K562 (cell line): ENCODE results near the gene ATP6V0E2. TPM values are rescaled to one million over a fixed set of nuclear protein-coding genes. Genes with fewer than 3 reads are reported as not detected.

ENCODE experiments used
- CCAR2 ChIP-seq: fragments of 200-400 bp; formaldehyde crosslinking; IDR thresholded peaks from 2 replicates; pipeline ENCODE4 v1.6.1; 2017; ENCODE audit warnings: mild to moderate bottlenecking, low read depth, low read length
- GABPB1 ChIP-seq: sonication (generic); formaldehyde crosslinking; IDR thresholded peaks from 2 replicates; pipeline ENCODE4 v1.8.0; 2022; ENCODE audit warnings: mild to moderate bottlenecking, missing genetic modification reagents
- HINFP ChIP-seq: fragments of 450-650 bp; conservative IDR thresholded peaks from 2 replicates; pipeline ENCODE4 v1.6.1; 2016; ENCODE audit warnings: missing genetic modification characterization, low read depth, mild to moderate bottlenecking, control low read depth, missing compliant biosample characterization
- JUND ChIP-seq, 2 experiments: IDR thresholded peaks; 2 replicates in 1 of 2; 3 replicates in 1 of 2; pipeline ENCODE4 v1.6.1; 2011; ENCODE audit warnings: borderline replicate concordance in 2 of 2, low read depth in 2 of 2, low read length in 2 of 2, improper control_type of control experiment in 1 of 2, missing biosample characterization in 1 of 2, missing genetic modification characterization in 1 of 2, missing genetic modification reagents in 1 of 2
- MAFG ChIP-seq: fragments of 450-650 bp; conservative IDR thresholded peaks from 2 replicates; pipeline ENCODE4 v1.6.1; 2016; ENCODE audit warnings: missing genetic modification characterization, missing compliant biosample characterization
- NEUROD1 ChIP-seq: fragments of 150-350 bp; IDR thresholded peaks from 2 replicates; pipeline ENCODE4 v1.6.1; 2014; ENCODE audit warnings: borderline replicate concordance, low read length, low read depth; ENCODE audit not compliant: partially characterized antibody
- NFE2 ChIP-seq: IDR thresholded peaks from 2 replicates; pipeline ENCODE4 v1.6.1; 2014; ENCODE audit warnings: antibody characterized with exemption, low read depth
- PRPF4 ChIP-seq: fragments of 200-400 bp; formaldehyde crosslinking; IDR thresholded peaks from one replicate; pipeline ENCODE4 v1.6.1; 2017; ENCODE audit warnings: low read length, low read depth, mild to moderate bottlenecking; ENCODE audit not compliant: insufficient read depth, poor library complexity, severe bottlenecking
- RAD21 ChIP-seq, 2 experiments: fragments of 250-450 bp in 1 of 2; fragments of 450-650 bp in 1 of 2; sonication (Bioruptor Pico) in 1 of 2; formaldehyde crosslinking in 1 of 2; IDR thresholded peaks in 1 of 2; conservative IDR thresholded peaks in 1 of 2; 2 replicates each; pipeline versions ENCODE4 v1.4.0 to v1.8.0; 2020 to 2022; ENCODE audit warnings: mild to moderate bottlenecking in 2 of 2, moderate library complexity in 1 of 2
- RCOR1 ChIP-seq, 2 experiments: IDR thresholded peaks; 2 replicates each; pipeline ENCODE4 v1.6.1; 2012; ENCODE audit warnings: low read depth in 2 of 2, low read length in 2 of 2, borderline replicate concordance in 1 of 2, improper control_type of control experiment in 1 of 2
- SIRT6 ChIP-seq: IDR thresholded peaks from one replicate; pipeline ENCODE4 v1.6.1; 2012; ENCODE audit warnings: low read depth, mild to moderate bottlenecking, control low read depth, inconsistent platforms, low read length, moderate library complexity
- SMARCA4 ChIP-seq: fragments of 450-650 bp; IDR thresholded peaks from 2 replicates; pipeline ENCODE4 v1.6.1; 2016
- SPI1 ChIP-seq: IDR thresholded peaks from 2 replicates; pipeline ENCODE4 v1.6.1; 2011; ENCODE audit warnings: low read depth, low read length, control low read depth, borderline replicate concordance
- TEAD4 ChIP-seq, 2 experiments: sonication (generic) in 1 of 2; formaldehyde crosslinking in 1 of 2; IDR thresholded peaks; 2 replicates each; pipeline versions ENCODE4 v1.6.1 to v1.8.0; 2012 to 2022; ENCODE audit warnings: borderline replicate concordance in 1 of 2, inconsistent platforms in 1 of 2, low read length in 1 of 2, mild to moderate bottlenecking in 1 of 2, missing genetic modification reagents in 1 of 2
- TFAP4 ChIP-seq: sonication (generic); formaldehyde crosslinking; IDR thresholded peaks from 2 replicates; pipeline ENCODE4 v1.8.0; 2022; ENCODE audit warnings: missing genetic modification reagents, mild to moderate bottlenecking, moderate library complexity, borderline replicate concordance
- ZBTB7A ChIP-seq: IDR thresholded peaks from 2 replicates; pipeline ENCODE4 v1.6.1; 2011; ENCODE audit warnings: low read depth, mild to moderate bottlenecking, low read length, moderate library complexity, borderline replicate concordance; ENCODE audit not compliant: control insufficient read depth
- ZFX ChIP-seq: sonication (generic); formaldehyde crosslinking; IDR thresholded peaks from 2 replicates; pipeline ENCODE4 v1.8.0; 2022; ENCODE audit warnings: mild to moderate bottlenecking, missing genetic modification reagents, moderate library complexity
- polyA plus RNA-seq, 8 experiments: library from polyadenylated mRNA; depleted of rRNA in 4 of 8; stranded (reverse) in 5 of 8; unstranded in 3 of 8; fragments of >200 nt; fragmentation: Nextera tagmentation in 2 of 8; fragmentation: Illumina TruSeq in 1 of 8; extraction: Ambion mirVana in 2 of 8; extraction: Trizol in 1 of 8; gene quantifications; 2 replicates each; pipeline versions ENCODE4 v1.2.1 to v1.2.3, GENCODE V29; 2011 to 2014; ENCODE audit warnings: inconsistent platforms in 1 of 8, missing spikeins in 1 of 8
- total RNA-seq, 7 experiments: library from RNA; depleted of rRNA in 6 of 7; stranded (reverse); fragments of >200 nt in 6 of 7; fragmentation: Illumina TruSeq in 2 of 7; extraction: Trizol in 2 of 7; gene quantifications; 2 replicates each; pipeline versions ENCODE4 v1.2.1 to v1.2.3, GENCODE V29; 2011 to 2021; ENCODE audit warnings: low replicate concordance in 1 of 7
- TF ChIP-seq, protein P1 (sequence below): fragments of 200-800 bp; sonication (Bioruptor generic); IDR thresholded peaks from 2 replicates; pipeline ENCODE4 v1.6.1; 2017; ENCODE audit warnings: missing genetic modification characterization, missing compliant biosample characterization

Gene ATP6V0E2
- total and polyA plus RNA-seq, 9 of the 15 experiments (the other 6 are each of a cell fraction or from before 2014, with no cell fraction given): 0.55 to 18.5 (median 10.9) TPM

DNA sequence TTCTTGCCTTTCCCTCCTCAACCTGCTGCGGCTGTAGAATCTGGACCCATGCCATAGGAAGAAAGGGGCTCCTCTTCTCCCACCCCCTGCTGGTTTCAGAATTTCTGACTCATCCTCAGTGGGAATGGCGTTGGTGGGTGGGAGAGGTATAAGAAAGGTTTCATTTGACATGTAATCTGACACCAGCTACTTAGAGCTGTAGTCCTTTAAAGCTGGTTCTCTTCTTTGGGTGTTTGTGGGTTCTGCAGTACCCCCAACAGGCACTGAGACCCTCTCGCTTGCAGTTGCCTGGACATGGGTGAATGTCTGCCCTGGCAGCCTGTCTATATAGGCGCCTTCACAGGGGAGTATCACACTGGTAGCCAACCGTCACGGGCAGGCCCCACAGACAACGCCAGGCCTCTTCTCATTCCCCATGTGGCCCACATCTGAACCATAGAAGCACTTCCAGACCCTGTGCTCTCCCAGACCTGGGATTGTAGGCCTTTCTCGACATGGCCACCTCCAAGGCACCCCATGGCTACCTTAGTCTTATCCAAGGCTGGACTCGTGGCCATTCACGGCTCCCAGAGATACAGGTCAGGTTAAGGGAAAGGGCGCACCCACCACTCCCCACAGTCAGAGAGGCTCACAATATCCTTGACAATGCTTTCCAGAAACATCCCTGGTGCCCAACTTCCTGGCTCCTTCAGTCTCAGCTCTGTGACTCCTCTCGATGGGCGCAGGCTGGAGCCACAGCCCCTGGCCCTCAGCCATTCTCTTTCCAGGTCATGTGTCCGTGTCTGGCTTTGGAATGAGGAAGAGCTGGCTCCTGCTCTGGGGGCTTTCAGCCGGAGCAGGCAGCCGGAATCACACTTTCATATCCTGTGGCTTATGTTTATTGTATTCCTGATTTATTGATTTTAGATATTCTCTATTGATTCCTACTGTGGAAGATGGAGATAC lies 18.1 kb upstream of the ATP6V0E2 start (continued):
- TF ChIP-seq TFAP4 (CRISPR knock-in tag): peak; percentile 15; the same call in 1 of the 2 replicates
- peak; percentile 20 for TF ChIP-seq NEUROD1
- TF ChIP-seq NFE2: peak; percentile 38; the same call in 1 of the 2 replicates
- peak; percentile 42; the same call in 1 of the 2 replicates for TF ChIP-seq TEAD4 (IDR thresholded peaks at IDR 0.05; ENCODE audit: low read length)
- TF ChIP-seq TEAD4 (CRISPR knock-in tag; IDR thresholded peaks at IDR 0.05; ENCODE audit: borderline replicate concordance): no peak
- no peak for TF ChIP-seq CCAR2
- TF ChIP-seq, protein P1, sequence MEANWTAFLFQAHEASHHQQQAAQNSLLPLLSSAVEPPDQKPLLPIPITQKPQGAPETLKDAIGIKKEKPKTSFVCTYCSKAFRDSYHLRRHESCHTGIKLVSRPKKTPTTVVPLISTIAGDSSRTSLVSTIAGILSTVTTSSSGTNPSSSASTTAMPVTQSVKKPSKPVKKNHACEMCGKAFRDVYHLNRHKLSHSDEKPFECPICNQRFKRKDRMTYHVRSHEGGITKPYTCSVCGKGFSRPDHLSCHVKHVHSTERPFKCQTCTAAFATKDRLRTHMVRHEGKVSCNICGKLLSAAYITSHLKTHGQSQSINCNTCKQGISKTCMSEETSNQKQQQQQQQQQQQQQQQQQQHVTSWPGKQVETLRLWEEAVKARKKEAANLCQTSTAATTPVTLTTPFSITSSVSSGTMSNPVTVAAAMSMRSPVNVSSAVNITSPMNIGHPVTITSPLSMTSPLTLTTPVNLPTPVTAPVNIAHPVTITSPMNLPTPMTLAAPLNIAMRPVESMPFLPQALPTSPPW (CRISPR knock-in tag): 0 out of 2 replicates have a peak, but pooled peaks have one; percentile 32
- TF ChIP-seq SMARCA4: peak; percentile 54; the same call in 1 of the 2 replicates
- TF ChIP-seq RCOR1 (IDR thresholded peaks at IDR 0.05; ENCODE audit: borderline replicate concordance in 1 of 2, low read depth in 2 of 2, low read length in 2 of 2): peak in 1 of 2 experiments; percentile 61; a peak in 1 of 4 replicates
- no peak for TF ChIP-seq RAD21 (CRISPR knock-in tag; conservative IDR thresholded peaks at IDR 0.05 in 1 of 2, IDR thresholded peaks at IDR 0.05 in 1 of 2)
- no peak for TF ChIP-seq PRPF4
- 0 out of 2 replicates have a peak, but pooled peaks have one; percentile 19 for TF ChIP-seq HINFP (tag)
- 0 out of 2 replicates have a peak, but pooled peaks have one; percentile 11 for TF ChIP-seq GABPB1 (CRISPR knock-in tag)
- TF ChIP-seq SPI1: 0 out of 2 replicates have a peak, but pooled peaks have one; percentile 5
- TF ChIP-seq MAFG (tag): no peak
- TF ChIP-seq JUND (IDR thresholded peaks at IDR 0.05; ENCODE audit: borderline replicate concordance, low read depth, low read length): peak; percentile 89
- TF ChIP-seq JUND (tag; IDR thresholded peaks at IDR 0.05; ENCODE audit: borderline replicate concordance, low read depth, low read length): peak; percentile 86; the same call in 2 of the 3 replicates
- peak; percentile 72; the same call in 1 of the 2 replicates for TF ChIP-seq ZBTB7A
- no peak for TF ChIP-seq SIRT6
- TF ChIP-seq ZFX (CRISPR knock-in tag): peak; percentile 61
